ENCODE results near the gene ACSL4.
A peak's percentile ranks its signal among the peaks of the same experiment; 100 is the strongest.

ACSL4 gene

DNA sequence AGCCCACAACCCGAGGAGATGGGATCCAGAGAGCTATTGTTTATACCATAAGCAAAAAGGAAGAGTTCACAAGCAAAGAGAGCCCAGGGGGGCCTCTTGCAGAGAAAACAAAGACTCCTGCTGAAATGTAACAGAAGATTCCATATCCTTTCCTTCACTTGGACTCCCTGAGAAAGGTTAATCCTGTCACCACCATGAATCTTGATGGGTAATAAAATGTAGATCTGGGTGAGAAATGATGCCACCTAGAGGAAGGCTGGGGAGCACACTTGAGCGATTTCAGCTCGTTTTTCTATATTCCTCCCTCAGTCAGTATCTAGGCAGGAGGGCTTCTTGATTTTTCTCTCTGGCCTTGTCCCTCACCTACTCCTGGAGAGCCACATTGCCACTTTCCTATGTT is 97.9 kb downstream of the ACSL4 start:
- POLR2A ChIA-PET: interaction anchor here (1.5 to 1.9 kb wide), 2 partner anchors 97 to 256 kb away, joined by 3 to 4 read pairs; no protein-coding TSS in a partner anchor
- CTCF ChIA-PET: interaction anchor here (0.6 to 5.5 kb wide), 24 partner anchors 8 to 1747 kb away, joined by 3 to 63 read pairs (median 3); partner anchors contain the start of gene GUCY2F
- peak; percentile 66 for DNase-seq (ENCODE audit: extremely low spot score)
- TF ChIP-seq ARNT (IDR thresholded peaks at IDR 0.05) (no peak), PKNOX1 (IDR thresholded peaks at IDR 0.05) (peak; percentile 82), ZNF384 (IDR thresholded peaks at IDR 0.05) (no peak), FOXK2 (IDR thresholded peaks at IDR 0.05) (no peak)

- CTCF ChIA-PET: interaction anchor here (0.6 to 5.5 kb wide), 6 partner anchors 10 to 948 kb away, joined by 3 to 63 read pairs (median 4); partner anchors contain the start of gene GUCY2F
- no peak for TF ChIP-seq ELF4 (IDR thresholded peaks at IDR 0.05)
- no peak for TF ChIP-seq BHLHE40 (IDR thresholded peaks at IDR 0.05; ENCODE audit: borderline replicate concordance)
- TF ChIP-seq NFRKB (IDR thresholded peaks at IDR 0.05): no peak
- TF ChIP-seq FOXA1 (IDR thresholded peaks at IDR 0.05): no peak
- no peak for TF ChIP-seq LEF1 (IDR thresholded peaks at IDR 0.05; ENCODE audit: borderline replicate concordance)
- TF ChIP-seq FOXK2 (IDR thresholded peaks at IDR 0.05): no peak
- no peak for TF ChIP-seq SUZ12 (IDR thresholded peaks at IDR 0.05)
- no peak for TF ChIP-seq PKNOX1 (IDR thresholded peaks at IDR 0.05)
- TF ChIP-seq ARNT (IDR thresholded peaks at IDR 0.05): no peak
- TF ChIP-seq SP1 (IDR thresholded peaks at IDR 0.05): no peak
- no peak for TF ChIP-seq TARDBP (IDR thresholded peaks at IDR 0.05)
- no peak for TF ChIP-seq CTBP1 (IDR thresholded peaks at IDR 0.05; ENCODE audit: borderline replicate concordance)
- TF ChIP-seq FOXM1 (IDR thresholded peaks at IDR 0.05; ENCODE audit: borderline replicate concordance): no peak
- no peak for TF ChIP-seq L3MBTL2 (conservative IDR thresholded peaks at IDR 0.05)
- TF ChIP-seq HDGF (IDR thresholded peaks at IDR 0.05; ENCODE audit: borderline replicate concordance): no peak
- TF ChIP-seq ZNF384 (IDR thresholded peaks at IDR 0.05): no peak
- DNase-seq (ENCODE audit: extremely low spot score): peak; percentile 55
- POLR2A ChIA-PET: interaction anchor here (1.9 kb wide), 1 partner anchor 95 kb away, joined by 4 read pairs; no protein-coding TSS in a partner anchor
These were observed 100.1 kb downstream of the ACSL4 start for GRCh38 chrX:109632906-109633504.

- no peak for DNase-seq (ENCODE audit: extremely low spot score)
- TF ChIP-seq L3MBTL2 (conservative IDR thresholded peaks at IDR 0.05) (no peak), HDGF (IDR thresholded peaks at IDR 0.05; ENCODE audit: borderline replicate concordance) (no peak)
- POLR2A ChIA-PET: no interaction called here
- CTCF ChIA-PET: no interaction called here
These were observed 103.7 kb downstream of the ACSL4 start for GRCh38 chrX:109629310-109629709.

DNA sequence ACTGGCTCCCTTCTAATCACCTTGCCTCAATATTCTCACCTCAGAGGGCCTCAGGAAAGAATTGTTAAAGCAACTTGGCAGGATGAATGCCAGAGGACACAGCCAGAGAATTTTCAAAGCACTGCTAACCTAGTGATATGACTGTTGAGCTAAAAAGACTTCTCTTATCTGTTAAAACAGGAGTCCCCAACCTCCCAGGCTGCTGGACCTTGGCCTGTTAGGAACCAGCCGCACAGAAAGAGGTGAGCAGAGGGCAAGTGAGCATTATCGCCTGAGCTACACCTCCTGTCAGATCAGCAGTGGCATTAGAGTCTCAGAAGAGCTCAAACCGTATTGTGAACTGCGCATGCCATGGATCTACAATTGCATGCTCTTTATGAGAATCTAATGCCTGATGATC is 106.4 kb downstream of the ACSL4 start:
- no peak for DNase-seq (ENCODE audit: extremely low spot score)
- ChIA-PET POLR2A (no interaction called here), CTCF (interaction anchor here (1.0 to 1.4 kb wide), 2 partner anchors 9 to 141 kb away, joined by 3 to 7 read pairs; no protein-coding TSS in a partner anchor)
- TF ChIP-seq ARNT (IDR thresholded peaks at IDR 0.05) (no peak), CTBP1 (IDR thresholded peaks at IDR 0.05; ENCODE audit: borderline replicate concordance) (no peak), BHLHE40 (IDR thresholded peaks at IDR 0.05; ENCODE audit: borderline replicate concordance) (no peak)

DNA sequence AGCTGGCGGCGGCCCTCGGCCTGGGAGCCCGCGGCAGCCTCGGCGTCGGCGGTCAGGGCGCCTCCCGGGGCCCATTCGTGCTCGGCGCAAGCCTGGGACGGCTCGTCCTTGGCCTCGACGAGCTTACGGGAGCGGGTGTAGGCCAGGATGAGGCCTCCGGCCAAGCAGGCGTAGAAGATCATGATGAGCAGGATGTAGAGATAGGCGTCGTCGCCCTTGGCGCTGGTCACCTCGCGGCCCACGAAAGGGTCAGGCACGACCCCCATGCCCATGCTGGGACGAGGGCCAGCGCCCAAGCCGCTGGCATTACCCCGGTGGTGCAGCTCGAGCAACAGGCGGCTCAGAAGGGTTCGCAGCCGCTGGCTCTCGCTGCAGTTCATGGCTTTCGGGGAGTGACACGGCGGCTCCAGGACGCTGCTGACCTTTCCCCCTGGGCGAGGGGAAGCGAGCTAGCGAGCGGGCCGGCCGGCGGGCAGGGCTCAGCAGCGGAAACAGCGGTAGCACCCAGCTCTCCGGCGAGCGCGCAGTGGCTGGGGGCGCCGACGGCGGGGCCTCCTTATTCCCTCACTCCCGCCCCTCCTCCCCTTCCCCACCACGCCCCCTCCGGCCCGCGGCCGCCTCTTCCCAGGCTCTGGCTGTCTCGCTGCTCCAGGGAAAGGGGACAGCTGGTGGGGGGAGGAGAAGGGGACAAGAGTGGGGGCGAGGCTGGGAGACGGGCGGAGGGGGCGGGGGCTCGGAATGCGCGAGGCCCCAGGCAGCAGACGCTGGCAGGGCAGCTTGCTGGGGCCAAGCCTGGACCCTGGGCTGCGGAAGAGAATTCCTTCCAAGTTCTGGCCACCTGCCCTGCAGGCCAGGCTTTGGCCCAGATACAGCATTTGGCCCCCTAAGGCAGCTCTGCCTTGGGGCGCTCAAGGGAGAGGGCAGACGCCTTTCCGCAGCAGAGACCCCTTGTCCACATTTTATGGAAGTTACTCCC is 108.1 kb downstream of the ACSL4 start, which contains the start of gene KCNE5:
TSS of gene KCNE5 (minus strand) at position 532 of the 976 bp plus-strand sequence. CDS start at position 380, 152 bp downstream.
- ChIA-PET POLR2A (no interaction called here), CTCF (no interaction called here)
- TF ChIP-seq LEF1 (IDR thresholded peaks at IDR 0.05; ENCODE audit: borderline replicate concordance): no peak
- no peak for DNase-seq (ENCODE audit: extremely low spot score)

GRCh38 chrX:109623997-109624396 is 109.1 kb downstream of the ACSL4 start:
- TF ChIP-seq LEF1 (IDR thresholded peaks at IDR 0.05; ENCODE audit: borderline replicate concordance): no peak
- no peak for TF ChIP-seq PKNOX1 (IDR thresholded peaks at IDR 0.05)
- TF ChIP-seq ARNT (IDR thresholded peaks at IDR 0.05): no peak
- no peak for TF ChIP-seq TARDBP (IDR thresholded peaks at IDR 0.05)
- no peak for TF ChIP-seq SUZ12 (IDR thresholded peaks at IDR 0.05)
- TF ChIP-seq SP1 (IDR thresholded peaks at IDR 0.05): no peak
- no peak for TF ChIP-seq BHLHE40 (IDR thresholded peaks at IDR 0.05; ENCODE audit: borderline replicate concordance)
- no peak for TF ChIP-seq FOXK2 (IDR thresholded peaks at IDR 0.05)
- no peak for TF ChIP-seq CTBP1 (IDR thresholded peaks at IDR 0.05; ENCODE audit: borderline replicate concordance)
- no peak for TF ChIP-seq HDGF (IDR thresholded peaks at IDR 0.05; ENCODE audit: borderline replicate concordance)
- no peak for TF ChIP-seq L3MBTL2 (conservative IDR thresholded peaks at IDR 0.05)
- no peak for TF ChIP-seq FOXM1 (IDR thresholded peaks at IDR 0.05; ENCODE audit: borderline replicate concordance)
- no peak for TF ChIP-seq ZNF384 (IDR thresholded peaks at IDR 0.05)
- TF ChIP-seq NFRKB (IDR thresholded peaks at IDR 0.05): no peak
- no peak for TF ChIP-seq ELF4 (IDR thresholded peaks at IDR 0.05)
- no peak for TF ChIP-seq FOXA1 (IDR thresholded peaks at IDR 0.05)
- DNase-seq (ENCODE audit: extremely low spot score): no peak
- ChIA-PET POLR2A (no interaction called here), CTCF (interaction anchor here (2.0 kb wide), 1 partner anchor 139 kb away, joined by 8 read pairs; no protein-coding TSS in a partner anchor)
